ENCODE results near the gene SDHD. TPM values are rescaled to one million over a fixed set of nuclear protein-coding genes. Genes with fewer than 3 reads are reported as not detected.

SDHD gene
- total RNA-seq, 2 donors from 2014 or later, result 274 to 276 TPM

DNA sequence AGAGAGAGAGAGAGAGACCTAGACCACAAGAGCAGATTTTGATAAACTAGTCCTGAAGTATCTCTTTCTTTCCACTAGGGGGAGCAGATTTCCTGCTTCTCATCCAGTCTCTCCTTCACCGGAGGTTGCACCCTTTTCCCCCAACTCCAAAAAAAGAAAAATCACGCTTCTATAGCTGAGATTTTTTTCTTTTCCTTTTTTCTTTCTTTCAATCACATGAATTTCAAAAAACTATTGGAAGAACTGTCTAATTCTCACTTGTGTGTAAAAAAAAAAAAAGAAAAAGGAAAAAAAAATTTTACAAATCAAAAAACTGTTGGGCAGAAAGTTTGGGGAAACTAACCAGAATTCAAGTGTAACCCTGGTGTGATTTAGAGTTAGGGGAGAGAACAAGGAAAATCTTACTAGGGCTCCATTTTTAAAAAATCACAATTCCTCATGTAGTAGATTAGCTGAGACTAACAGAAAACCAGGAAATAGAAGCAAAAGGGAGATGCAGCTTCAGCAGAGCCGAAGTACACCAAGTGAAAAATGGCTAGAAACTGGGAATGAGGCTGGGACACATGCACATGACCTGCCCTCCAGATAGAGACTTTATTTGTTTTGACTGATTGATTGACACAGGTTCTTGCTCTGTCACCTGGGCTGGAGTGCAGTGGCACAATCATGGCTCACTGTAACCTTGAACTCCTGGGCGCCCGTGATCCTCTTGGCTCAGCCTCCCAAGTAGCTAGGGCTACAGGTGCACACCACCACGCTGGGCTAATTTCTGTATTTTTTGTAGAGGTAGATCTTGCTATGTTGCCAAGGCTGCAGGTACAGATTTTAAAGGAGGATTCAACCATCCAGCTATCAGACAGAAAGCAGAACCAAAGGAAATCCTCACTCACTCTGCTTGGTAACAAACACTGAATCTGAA lies 27.1 kb downstream of the SDHD start:
- H3K9me3 ChIP-seq, result no peaks in the 10 kb centered on the region
- no peak overlapping the region for H3K27ac ChIP-seq
- H3K36me3 ChIP-seq, result no peaks in the 10 kb centered on the region
- peak; percentile 49 for TF ChIP-seq CTCF (IDR thresholded peaks at IDR 0.05)
- H3K9ac ChIP-seq (ENCODE audit: low read depth in 2 of 2, low read length in 2 of 2), result peak overlapping the region in 1 of 2 donors; percentile 46
- no peaks in the 10 kb centered on the region for H3K4me1 ChIP-seq
- DNase-seq, result no peak
- H3K27me3 ChIP-seq, result no peaks in the 10 kb centered on the region
- no peak overlapping the region for H3K4me3 ChIP-seq
- intact Hi-C loops (cut with DNase I), result loop anchor here (2.0 to 5.0 kb wide), 2 partner anchors 61 to 164 kb away; partner anchors contain the start of gene BCO2

- Histone ChIP-seq H3K9ac (ENCODE audit: low read depth in 2 of 2, low read length in 2 of 2) (no peak overlapping the region), H3K9me3 (no peaks in the 10 kb centered on the region), H3K4me3 (no peak overlapping the region), H3K36me3 (no peaks in the 10 kb centered on the region), H3K4me1 (no peaks in the 10 kb centered on the region), H3K27me3 (no peaks in the 10 kb centered on the region), H3K27ac (no peak overlapping the region)
- DNase-seq, result no peak
- intact Hi-C loops (cut with DNase I), result loop anchor here (5.0 kb wide), 1 partner anchor 163 kb away; no protein-coding TSS in a partner anchor
- TF ChIP-seq CTCF (IDR thresholded peaks at IDR 0.05), result no peak
Observed at GRCh38 chr11:112114460-112114859, 27.8 kb downstream of the SDHD start.

DNA sequence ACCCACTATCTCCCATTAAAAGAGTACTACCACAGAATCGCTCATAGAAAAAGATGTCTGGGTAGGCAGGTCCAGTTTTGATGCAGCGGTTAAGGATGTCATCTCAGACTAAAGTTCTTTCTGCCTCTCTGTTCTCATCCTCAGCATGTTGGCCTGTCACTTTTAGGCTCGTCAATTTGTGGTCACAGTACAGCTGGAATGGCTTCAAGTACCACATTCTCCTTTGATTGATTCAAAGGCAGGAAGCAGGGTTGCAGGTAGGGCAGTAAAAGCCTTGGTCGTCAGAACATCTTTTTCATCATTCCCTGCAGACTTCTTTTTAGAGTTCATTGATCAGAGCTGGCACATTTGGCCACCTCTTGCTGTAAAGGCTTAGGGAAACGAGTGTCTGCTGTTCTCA lies 28.7 kb downstream of the SDHD start:
- intact Hi-C loops (cut with DNase I), result no loop called here
- no peaks in the 10 kb centered on the region for H3K27me3 ChIP-seq

GRCh38 chr11:112118176-112118575 lies 31.5 kb downstream of the SDHD start:
- no peak for TF ChIP-seq CTCF (IDR thresholded peaks at IDR 0.05)
- no peaks in the 10 kb centered on the region for H3K9me3 ChIP-seq
- H3K4me1 ChIP-seq, result no peaks in the 10 kb centered on the region
- H3K4me3 ChIP-seq, result no peak overlapping the region
- H3K9ac ChIP-seq (ENCODE audit: low read depth in 2 of 2, low read length in 2 of 2), result no peak overlapping the region
- no peaks in the 10 kb centered on the region for H3K36me3 ChIP-seq
- no peaks in the 10 kb centered on the region for H3K27me3 ChIP-seq
- intact Hi-C loops (cut with DNase I), result no loop called here
- no peak overlapping the region for H3K27ac ChIP-seq
- no peak for DNase-seq

More for the DNA sequence above, 28.7 kb downstream of the SDHD start:
- H3K4me3 ChIP-seq, result no peak overlapping the region
- DNase-seq, result no peak
- H3K27ac ChIP-seq, result no peak overlapping the region
- no peaks in the 10 kb centered on the region for H3K36me3 ChIP-seq
- H3K9me3 ChIP-seq, result no peaks in the 10 kb centered on the region
- no peak for TF ChIP-seq CTCF (IDR thresholded peaks at IDR 0.05)
- no peak overlapping the region for H3K9ac ChIP-seq (ENCODE audit: low read depth in 2 of 2, low read length in 2 of 2)
- no peaks in the 10 kb centered on the region for H3K4me1 ChIP-seq

GRCh38 chr11:112121981-112122615 lies 35.4 kb downstream of the SDHD start:
- Histone ChIP-seq H3K36me3 (no peaks in the 10 kb centered on the region), H3K9me3 (no peaks in the 10 kb centered on the region), H3K4me1 (no peaks in the 10 kb centered on the region), H3K27ac (no peak overlapping the region), H3K27me3 (no peaks in the 10 kb centered on the region), H3K4me3 (no peak overlapping the region), H3K9ac (ENCODE audit: low read depth in 2 of 2, low read length in 2 of 2) (no peak overlapping the region)
- TF ChIP-seq CTCF (IDR thresholded peaks at IDR 0.05), result no peak
- DNase-seq, result no peak
- intact Hi-C loops (cut with DNase I), result no loop called here
